ENCODE measurements around the gene LRP1. TPM values are rescaled to one million over a fixed set of nuclear protein-coding genes. Genes with fewer than 3 reads are reported as not detected.
A peak's percentile ranks its signal among the peaks of the same experiment; 100 is the strongest.

The LRP1 gene
- total RNA-seq, 1 donor from 2014 or later = 24.5 TPM

GRCh38 chr12:57089271-57090245 lies 38.7 kb upstream of the LRP1 start:
- H3K27me3 ChIP-seq (ENCODE audit: control insufficient read depth, insufficient read depth, low read length) = no peaks in the 10 kb centered on the region
- H3K4me3 ChIP-seq (ENCODE audit: low read depth, low read length) = peak overlapping the region; percentile 55
- H3K36me3 ChIP-seq (ENCODE audit: control insufficient read depth, insufficient read depth, low read length) = peaks cover 23% of the 10 kb centered on the region
- FAIRE-seq (no peak), DNase-seq (ENCODE audit: low read depth) (no peak)
- TF ChIP-seq CTCF (IDR thresholded peaks at IDR 0.05; ENCODE audit: insufficient read depth, low read length, severe bottlenecking) = no peak

- no peak for TF ChIP-seq CTCF (IDR thresholded peaks at IDR 0.05; ENCODE audit: insufficient read depth, low read length, severe bottlenecking)
- no peak for DNase-seq (ENCODE audit: low read depth)
- H3K36me3 ChIP-seq (ENCODE audit: control insufficient read depth, insufficient read depth, low read length) = peaks cover 27% of the 10 kb centered on the region
- no peak for FAIRE-seq
- peak overlapping the region; percentile 55 for H3K4me3 ChIP-seq (ENCODE audit: low read depth, low read length)
- H3K27me3 ChIP-seq (ENCODE audit: control insufficient read depth, insufficient read depth, low read length) = no peaks in the 10 kb centered on the region
Observed at GRCh38 chr12:57090490-57090889, 37.8 kb upstream of the LRP1 start.

- H3K27me3 ChIP-seq (ENCODE audit: control insufficient read depth, insufficient read depth, low read length) = no peaks in the 10 kb centered on the region
- peaks cover 27% of the 10 kb centered on the region for H3K36me3 ChIP-seq (ENCODE audit: control insufficient read depth, insufficient read depth, low read length)
- no peak for DNase-seq (ENCODE audit: low read depth)
- peak; percentile 29 for TF ChIP-seq CTCF (IDR thresholded peaks at IDR 0.05; ENCODE audit: insufficient read depth, low read length, severe bottlenecking)
- peak overlapping the region; percentile 55 for H3K4me3 ChIP-seq (ENCODE audit: low read depth, low read length)
- FAIRE-seq = no peak
Observed at GRCh38 chr12:57090924-57091637, 37.2 kb upstream of the LRP1 start.

GRCh38 chr12:57091638-57092528 lies 36.4 kb upstream of the LRP1 start:
- DNase-seq (ENCODE audit: low read depth) = no peak
- no peak for FAIRE-seq
- Histone ChIP-seq H3K4me3 (ENCODE audit: low read depth, low read length) (no peak overlapping the region), H3K36me3 (ENCODE audit: control insufficient read depth, insufficient read depth, low read length) (peaks cover 28% of the 10 kb centered on the region), H3K27me3 (ENCODE audit: control insufficient read depth, insufficient read depth, low read length) (no peaks in the 10 kb centered on the region)
- TF ChIP-seq CTCF (IDR thresholded peaks at IDR 0.05; ENCODE audit: insufficient read depth, low read length, severe bottlenecking) = no peak

- DNase-seq (ENCODE audit: low read depth) (no peak), FAIRE-seq (no peak)
- no peak overlapping the region for H3K4me3 ChIP-seq (ENCODE audit: low read depth, low read length)
- no peaks in the 10 kb centered on the region for H3K27me3 ChIP-seq (ENCODE audit: control insufficient read depth, insufficient read depth, low read length)
- H3K36me3 ChIP-seq (ENCODE audit: control insufficient read depth, insufficient read depth, low read length) = peaks cover 32% of the 10 kb centered on the region
- no peak for TF ChIP-seq CTCF (IDR thresholded peaks at IDR 0.05; ENCODE audit: insufficient read depth, low read length, severe bottlenecking)
Observed at GRCh38 chr12:57092529-57092862, 35.8 kb upstream of the LRP1 start.

All from bronchial epithelial cell (primary cell).